Measurements from ENCODE around the gene DYDC1. TPM values are rescaled to one million over a fixed set of nuclear protein-coding genes. Genes with fewer than 3 reads are reported as not detected.

DYDC1 gene
- total and polyA plus RNA-seq, 2 of the 13 experiments (the other 11 are each of a cell fraction or from before 2014, with no cell fraction given) = not detected

DNA sequence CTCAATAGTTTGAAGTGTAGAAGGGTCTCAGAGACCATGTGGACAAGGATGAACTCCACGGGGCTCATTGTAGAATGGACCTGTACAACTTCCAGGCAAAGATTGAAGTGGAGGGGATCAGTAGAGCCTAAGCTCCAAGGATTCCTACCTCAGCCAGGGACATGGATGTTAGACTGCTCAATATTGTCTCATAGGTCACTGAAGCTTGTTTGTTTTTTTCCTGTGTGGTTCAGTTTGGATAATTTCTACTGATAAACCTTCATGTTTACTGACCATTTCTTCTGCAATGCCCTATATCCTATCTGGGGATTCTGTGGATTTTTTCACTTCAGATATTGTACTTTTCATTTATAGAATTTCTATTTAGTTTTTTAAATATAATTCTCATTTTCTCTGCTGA, 9.0 kb upstream of the DYDC1 start:
- FAIRE-seq = no peak
- H3K9ac ChIP-seq (ENCODE audit: insufficient read depth, low read depth, low read length) = no peak overlapping the region
- POLR2A ChIA-PET = no interaction called here

More for the DNA sequence above, 9.0 kb upstream of the DYDC1 start:
- H3K9me3 ChIP-seq (ENCODE audit: low read length) = no peaks in the 10 kb centered on the region
- no peak overlapping the region for H2AFZ ChIP-seq (ENCODE audit: low read length)
- TF ChIP-seq, protein P1, sequence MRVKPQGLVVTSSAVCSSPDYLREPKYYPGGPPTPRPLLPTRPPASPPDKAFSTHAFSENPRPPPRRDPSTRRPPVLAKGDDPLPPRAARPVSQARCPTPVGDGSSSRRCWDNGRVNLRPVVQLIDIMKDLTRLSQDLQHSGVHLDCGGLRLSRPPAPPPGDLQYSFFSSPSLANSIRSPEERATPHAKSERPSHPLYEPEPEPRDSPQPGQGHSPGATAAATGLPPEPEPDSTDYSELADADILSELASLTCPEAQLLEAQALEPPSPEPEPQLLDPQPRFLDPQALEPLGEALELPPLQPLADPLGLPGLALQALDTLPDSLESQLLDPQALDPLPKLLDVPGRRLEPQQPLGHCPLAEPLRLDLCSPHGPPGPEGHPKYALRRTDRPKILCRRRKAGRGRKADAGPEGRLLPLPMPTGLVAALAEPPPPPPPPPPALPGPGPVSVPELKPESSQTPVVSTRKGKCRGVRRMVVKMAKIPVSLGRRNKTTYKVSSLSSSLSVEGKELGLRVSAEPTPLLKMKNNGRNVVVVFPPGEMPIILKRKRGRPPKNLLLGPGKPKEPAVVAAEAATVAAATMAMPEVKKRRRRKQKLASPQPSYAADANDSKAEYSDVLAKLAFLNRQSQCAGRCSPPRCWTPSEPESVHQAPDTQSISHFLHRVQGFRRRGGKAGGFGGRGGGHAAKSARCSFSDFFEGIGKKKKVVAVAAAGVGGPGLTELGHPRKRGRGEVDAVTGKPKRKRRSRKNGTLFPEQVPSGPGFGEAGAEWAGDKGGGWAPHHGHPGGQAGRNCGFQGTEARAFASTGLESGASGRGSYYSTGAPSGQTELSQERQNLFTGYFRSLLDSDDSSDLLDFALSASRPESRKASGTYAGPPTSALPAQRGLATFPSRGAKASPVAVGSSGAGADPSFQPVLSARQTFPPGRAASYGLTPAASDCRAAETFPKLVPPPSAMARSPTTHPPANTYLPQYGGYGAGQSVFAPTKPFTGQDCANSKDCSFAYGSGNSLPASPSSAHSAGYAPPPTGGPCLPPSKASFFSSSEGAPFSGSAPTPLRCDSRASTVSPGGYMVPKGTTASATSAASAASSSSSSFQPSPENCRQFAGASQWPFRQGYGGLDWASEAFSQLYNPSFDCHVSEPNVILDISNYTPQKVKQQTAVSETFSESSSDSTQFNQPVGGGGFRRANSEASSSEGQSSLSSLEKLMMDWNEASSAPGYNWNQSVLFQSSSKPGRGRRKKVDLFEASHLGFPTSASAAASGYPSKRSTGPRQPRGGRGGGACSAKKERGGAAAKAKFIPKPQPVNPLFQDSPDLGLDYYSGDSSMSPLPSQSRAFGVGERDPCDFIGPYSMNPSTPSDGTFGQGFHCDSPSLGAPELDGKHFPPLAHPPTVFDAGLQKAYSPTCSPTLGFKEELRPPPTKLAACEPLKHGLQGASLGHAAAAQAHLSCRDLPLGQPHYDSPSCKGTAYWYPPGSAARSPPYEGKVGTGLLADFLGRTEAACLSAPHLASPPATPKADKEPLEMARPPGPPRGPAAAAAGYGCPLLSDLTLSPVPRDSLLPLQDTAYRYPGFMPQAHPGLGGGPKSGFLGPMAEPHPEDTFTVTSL (CRISPR knock-in tag; IDR thresholded peaks at IDR 0.05; ENCODE audit: borderline replicate concordance) = no peak
- TF ChIP-seq, protein P2, sequence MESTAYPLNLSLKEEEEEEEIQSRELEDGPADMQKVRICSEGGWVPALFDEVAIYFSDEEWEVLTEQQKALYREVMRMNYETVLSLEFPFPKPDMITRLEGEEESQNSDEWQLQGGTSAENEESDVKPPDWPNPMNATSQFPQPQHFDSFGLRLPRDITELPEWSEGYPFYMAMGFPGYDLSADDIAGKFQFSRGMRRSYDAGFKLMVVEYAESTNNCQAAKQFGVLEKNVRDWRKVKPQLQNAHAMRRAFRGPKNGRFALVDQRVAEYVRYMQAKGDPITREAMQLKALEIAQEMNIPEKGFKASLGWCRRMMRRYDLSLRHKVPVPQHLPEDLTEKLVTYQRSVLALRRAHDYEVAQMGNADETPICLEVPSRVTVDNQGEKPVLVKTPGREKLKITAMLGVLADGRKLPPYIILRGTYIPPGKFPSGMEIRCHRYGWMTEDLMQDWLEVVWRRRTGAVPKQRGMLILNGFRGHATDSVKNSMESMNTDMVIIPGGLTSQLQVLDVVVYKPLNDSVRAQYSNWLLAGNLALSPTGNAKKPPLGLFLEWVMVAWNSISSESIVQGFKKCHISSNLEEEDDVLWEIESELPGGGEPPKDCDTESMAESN (CRISPR knock-in tag; conservative IDR thresholded peaks at IDR 0.05) = no peak
- no peak for TF ChIP-seq ZNF138 (CRISPR knock-in tag; IDR thresholded peaks at IDR 0.05; ENCODE audit: low read depth)
- no peak for TF ChIP-seq NKX3-1 (CRISPR knock-in tag; IDR thresholded peaks at IDR 0.05)
- no peak for TF ChIP-seq SP140L (CRISPR knock-in tag; IDR thresholded peaks at IDR 0.05; ENCODE audit: borderline replicate concordance)
- no peak for TF ChIP-seq MTF2 (CRISPR knock-in tag; IDR thresholded peaks at IDR 0.05; ENCODE audit: borderline replicate concordance)
- no peak for TF ChIP-seq KLF12 (CRISPR knock-in tag; IDR thresholded peaks at IDR 0.05; ENCODE audit: borderline replicate concordance)
- no peak for TF ChIP-seq ZNF441 (CRISPR knock-in tag; IDR thresholded peaks at IDR 0.05; ENCODE audit: borderline replicate concordance)
- TF ChIP-seq SMC3 (IDR thresholded peaks at IDR 0.05; ENCODE audit: low read length) = no peak
- no peak for TF ChIP-seq HDAC6 (IDR thresholded peaks at IDR 0.05; ENCODE audit: low read depth, low read length)
- no peak for TF ChIP-seq SRSF1 (optimal IDR thresholded peaks at IDR 0.05; ENCODE audit: low read depth, low read length)
- TF ChIP-seq, protein P3, sequence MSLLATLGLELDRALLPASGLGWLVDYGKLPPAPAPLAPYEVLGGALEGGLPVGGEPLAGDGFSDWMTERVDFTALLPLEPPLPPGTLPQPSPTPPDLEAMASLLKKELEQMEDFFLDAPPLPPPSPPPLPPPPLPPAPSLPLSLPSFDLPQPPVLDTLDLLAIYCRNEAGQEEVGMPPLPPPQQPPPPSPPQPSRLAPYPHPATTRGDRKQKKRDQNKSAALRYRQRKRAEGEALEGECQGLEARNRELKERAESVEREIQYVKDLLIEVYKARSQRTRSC (CRISPR knock-in tag; IDR thresholded peaks at IDR 0.05; ENCODE audit: low read depth) = no peak
- no peak for TF ChIP-seq ZFP62 (CRISPR knock-in tag; IDR thresholded peaks at IDR 0.05)
- TF ChIP-seq, protein P4, sequence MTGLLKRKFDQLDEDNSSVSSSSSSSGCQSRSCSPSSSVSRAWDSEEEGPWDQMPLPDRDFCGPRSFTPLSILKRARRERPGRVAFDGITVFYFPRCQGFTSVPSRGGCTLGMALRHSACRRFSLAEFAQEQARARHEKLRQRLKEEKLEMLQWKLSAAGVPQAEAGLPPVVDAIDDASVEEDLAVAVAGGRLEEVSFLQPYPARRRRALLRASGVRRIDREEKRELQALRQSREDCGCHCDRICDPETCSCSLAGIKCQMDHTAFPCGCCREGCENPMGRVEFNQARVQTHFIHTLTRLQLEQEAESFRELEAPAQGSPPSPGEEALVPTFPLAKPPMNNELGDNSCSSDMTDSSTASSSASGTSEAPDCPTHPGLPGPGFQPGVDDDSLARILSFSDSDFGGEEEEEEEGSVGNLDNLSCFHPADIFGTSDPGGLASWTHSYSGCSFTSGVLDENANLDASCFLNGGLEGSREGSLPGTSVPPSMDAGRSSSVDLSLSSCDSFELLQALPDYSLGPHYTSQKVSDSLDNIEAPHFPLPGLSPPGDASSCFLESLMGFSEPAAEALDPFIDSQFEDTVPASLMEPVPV (CRISPR knock-in tag; IDR thresholded peaks at IDR 0.05) = no peak
- intact Hi-C loops (cut with micrococcal nuclease; ENCODE audit: unreplicated experiment) (no loop called here), in situ Hi-C loops (cut with HindIII; ENCODE audit: extremely low pct_ligation_motif_present, low pct_unique_long_range_greater_than_20kb) (no loop called here)
- no peaks in the 10 kb centered on the region for H3K4me1 ChIP-seq (ENCODE audit: insufficient read depth, low read length)
- H3K27me3 ChIP-seq (ENCODE audit: control insufficient read depth in 1 of 2, insufficient read depth in 2 of 2, low read length in 2 of 2) = no peaks in the 10 kb centered on the region
- H3K27ac ChIP-seq (ENCODE audit: extremely low read length, insufficient read depth, low read length) = no peak overlapping the region
- H3K79me2 ChIP-seq (ENCODE audit: insufficient read depth, low read length) = no peaks in the 10 kb centered on the region
- no TSS peak for BruUV-seq (replicated peaks)
- no peaks in the 10 kb centered on the region for H3K36me3 ChIP-seq (replicated peaks in 1 of 2; ENCODE audit: control insufficient read depth in 1 of 2, insufficient read depth in 2 of 2, low read length in 2 of 2)
- no peak overlapping the region for H3K4me3 ChIP-seq (replicated peaks in 1 of 3; ENCODE audit: insufficient read depth in 1 of 3, low read depth in 2 of 3, low read length in 3 of 3)
- H4K20me1 ChIP-seq (ENCODE audit: insufficient read depth, low read length) = no peaks in the 10 kb centered on the region
- H3K4me2 ChIP-seq (ENCODE audit: low read depth, low read length) = no peak overlapping the region
- WGBS (ENCODE audit: low lambda C conversion rate) = 0% methylated on average over 1 of the region's 1 CpG
- ATAC-seq (no peak; the same call in 2 of the 3 replicates), DNase-seq (ENCODE audit: low spot score) (no peak)
- CTCF ChIA-PET (ENCODE audit: low intra/inter-chr PET ratio, low total read pairs) = no interaction called here

Measured in HepG2 (cell line).